Activated CD8-positive, alpha-beta T cell treated with anti-CD3 and anti-CD28 coated beads, Interleukin-2, amount 10 ng/mL, durations not matched to agents 7 days and 5 days (primary cell): ENCODE data around the gene ARID5B. TPM values are rescaled to one million over a fixed set of nuclear protein-coding genes. Genes with fewer than 3 reads are reported as not detected.

Source experiments
- ATAC-seq: fragments of 150-1000 bp; cut with Tn5 transposase; one replicate; pipeline ENCODE4 v1.10.0; 2021; ENCODE audit warnings: moderate library complexity
- CTCF ChIA-PET: fragments of 350-600 bp; sonication (Branson Sonifier 250); formaldehyde crosslinking; loops from one replicate; lab custom pipeline; 2021; ENCODE audit warnings: antibody characterized with exemption; lab: Charles Lee
- POLR2A ChIA-PET: fragments of 350-600 bp; sonication (Branson Sonifier 250); formaldehyde crosslinking; loops from one replicate; lab custom pipeline; 2021; ENCODE audit warnings: antibody characterized with exemption; lab: Charles Lee
- DNase-seq: peaks from one replicate; pipeline ENCODE4 v3.0.0-alpha.2; 2020
- H3K27ac Mint-ChIP-seq: one replicate; pipeline ENCODE4 v1.8.0; 2021; ENCODE audit warnings: mild to moderate bottlenecking, mixed read lengths
- H3K27me3 Mint-ChIP-seq: one replicate; pipeline ENCODE4 v1.8.0; 2021; ENCODE audit warnings: low read depth, mixed read lengths
- H3K36me3 Mint-ChIP-seq: one replicate; pipeline ENCODE4 v1.8.0; 2021; ENCODE audit warnings: low read depth, mixed read lengths
- H3K4me1 Mint-ChIP-seq: one replicate; pipeline ENCODE4 v1.8.0; 2021; ENCODE audit warnings: low read depth, mixed read lengths
- H3K4me3 Mint-ChIP-seq: one replicate; pipeline ENCODE4 v1.8.0; 2021; ENCODE audit warnings: mild to moderate bottlenecking, mixed read lengths
- H3K9me3 Mint-ChIP-seq: one replicate; pipeline ENCODE4 v1.8.0; 2022; ENCODE audit warnings: mixed read lengths; ENCODE audit not compliant: insufficient read depth
- total RNA-seq, 2 experiments: library from RNA; stranded (reverse); gene quantifications; one replicate each; pipeline ENCODE4 v1.2.3, GENCODE V29; 2021

ARID5B gene
- total RNA-seq, 2 experiments from 2014 or later = 18.0 to 21.6 TPM

- H3K9me3 Mint-ChIP-seq = no peaks in the 10 kb centered on the region
- H3K27ac Mint-ChIP-seq = peak overlapping the region; percentile 92
- ChIA-PET POLR2A (interaction anchor here (0.9 to 3.4 kb wide), 8 partner anchors 29 to 179 kb away, joined by 3 to 40 read pairs (median 6); no protein-coding TSS in a partner anchor), CTCF (interaction anchor here (0.8 to 5.7 kb wide), 8 partner anchors 27 to 185 kb away, joined by 3 to 33 read pairs (median 5); no protein-coding TSS in a partner anchor)
- H3K4me1 Mint-ChIP-seq = peaks cover 79% of the 10 kb centered on the region
- H3K36me3 Mint-ChIP-seq = peaks cover 73% of the 10 kb centered on the region
- no peak overlapping the region for H3K4me3 Mint-ChIP-seq
- no peak for ATAC-seq
- no peak for DNase-seq
- H3K27me3 Mint-ChIP-seq = no peaks in the 10 kb centered on the region
Measured at GRCh38 chr10:62081341-62082270, 180.1 kb downstream of the ARID5B start.

- DNase-seq = no peak
- peaks cover 71% of the 10 kb centered on the region for H3K36me3 Mint-ChIP-seq
- CTCF ChIA-PET = interaction anchor here (0.8 to 5.7 kb wide), 7 partner anchors 35 to 185 kb away, joined by 3 to 33 read pairs (median 6); no protein-coding TSS in a partner anchor
- no peaks in the 10 kb centered on the region for H3K9me3 Mint-ChIP-seq
- peak overlapping the region; percentile 66 for H3K4me3 Mint-ChIP-seq
- H3K27me3 Mint-ChIP-seq = no peaks in the 10 kb centered on the region
- H3K27ac Mint-ChIP-seq = peak overlapping the region; percentile 92
- POLR2A ChIA-PET = interaction anchor here (0.6 to 3.4 kb wide), 12 partner anchors 30 to 184 kb away, joined by 3 to 40 read pairs (median 5); no protein-coding TSS in a partner anchor
- no peak for ATAC-seq
- peaks cover 74% of the 10 kb centered on the region for H3K4me1 Mint-ChIP-seq
Measured at GRCh38 chr10:62082271-62082656, 180.8 kb downstream of the ARID5B start.

DNA sequence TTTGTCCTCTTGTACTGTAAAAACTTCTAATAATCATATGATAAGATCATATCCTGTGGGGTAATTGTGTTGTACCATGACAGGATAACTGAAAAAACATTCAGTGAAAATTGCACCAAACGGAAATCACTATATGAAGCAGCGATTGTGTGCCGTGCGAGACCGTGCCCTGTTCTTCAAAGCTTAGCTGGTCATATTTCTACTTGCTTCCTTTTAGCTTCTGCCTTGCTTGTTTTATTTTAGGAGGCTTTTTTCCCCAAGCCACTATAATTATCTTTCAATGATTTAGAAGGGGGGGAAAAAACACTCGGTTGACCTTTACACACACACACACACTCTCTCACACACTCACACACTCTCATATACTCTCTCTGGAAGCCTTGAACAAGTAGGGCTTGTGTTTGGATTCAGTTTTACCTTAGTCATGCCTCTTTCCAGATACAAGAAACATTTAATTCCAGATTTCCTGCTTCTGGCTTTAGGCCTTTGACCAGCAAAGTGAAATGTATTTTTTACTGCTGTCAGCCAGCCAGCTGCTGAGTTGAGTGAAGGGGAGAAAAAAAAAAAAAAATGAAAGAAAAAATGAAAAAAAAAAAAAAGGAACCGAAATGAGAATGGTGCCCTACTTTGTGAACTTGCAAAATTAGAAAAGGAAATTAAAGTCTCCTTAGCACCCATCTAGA lies 181.4 kb downstream of the ARID5B start:
- ChIA-PET CTCF (interaction anchor here (0.8 to 5.7 kb wide), 8 partner anchors 33 to 186 kb away, joined by 3 to 33 read pairs (median 6); no protein-coding TSS in a partner anchor), POLR2A (interaction anchor here (0.6 to 3.4 kb wide), 14 partner anchors 31 to 184 kb away, joined by 3 to 40 read pairs (median 5); no protein-coding TSS in a partner anchor)
- Mint-ChIP-seq H3K9me3 (no peaks in the 10 kb centered on the region), H3K27me3 (no peaks in the 10 kb centered on the region), H3K27ac (peak overlapping the region; percentile 92), H3K4me1 (peaks cover 68% of the 10 kb centered on the region), H3K4me3 (peak overlapping the region; percentile 66), H3K36me3 (peaks cover 71% of the 10 kb centered on the region)
- ATAC-seq = peak; percentile 78
- peak; percentile 74 for DNase-seq

DNA sequence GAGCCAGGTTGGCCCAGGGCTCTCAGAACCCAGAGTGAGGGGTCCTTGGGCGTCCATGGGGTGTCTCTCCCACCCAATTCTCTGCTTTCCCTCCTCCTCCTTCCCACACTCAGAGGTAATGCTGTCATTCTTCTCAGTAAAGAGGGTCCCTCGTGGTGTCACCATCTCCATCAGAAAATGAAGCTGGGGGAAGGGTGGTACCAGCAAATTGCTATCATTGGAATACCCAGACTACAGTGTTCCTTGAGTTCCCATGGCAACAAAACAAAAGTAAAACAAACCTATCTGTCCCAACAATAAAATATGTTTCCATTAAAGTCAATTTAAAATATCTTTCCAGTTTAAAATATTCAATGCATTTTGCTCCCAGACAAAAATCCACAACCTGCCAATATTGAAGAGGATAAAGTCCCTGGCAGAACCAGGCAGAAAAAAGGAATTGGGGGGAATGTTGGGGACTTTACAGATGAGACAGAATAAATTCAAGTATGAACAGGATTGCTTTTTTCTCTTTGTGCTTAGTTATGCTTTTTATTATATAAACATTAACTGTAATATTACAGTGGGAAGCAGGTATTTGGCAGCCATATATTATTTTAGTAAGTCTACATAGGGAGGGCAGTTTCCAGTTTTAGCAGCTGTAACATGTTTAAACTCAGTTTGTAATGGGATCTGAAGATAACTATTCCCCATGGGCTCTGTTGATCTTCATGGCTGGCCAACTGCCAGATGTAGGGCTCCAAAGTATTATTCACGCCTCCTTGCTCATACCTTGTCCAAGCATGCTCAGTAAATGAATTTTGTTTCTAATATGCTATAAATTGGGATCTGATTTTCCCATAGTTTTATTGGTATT lies 182.1 kb downstream of the ARID5B start:
- Mint-ChIP-seq H3K9me3 (no peaks in the 10 kb centered on the region), H3K27me3 (no peaks in the 10 kb centered on the region), H3K4me1 (peaks cover 63% of the 10 kb centered on the region), H3K4me3 (peak overlapping the region; percentile 66), H3K36me3 (peaks cover 71% of the 10 kb centered on the region), H3K27ac (peak overlapping the region; percentile 92)
- DNase-seq = no peak
- POLR2A ChIA-PET = interaction anchor here (0.6 to 3.4 kb wide), 7 partner anchors 23 to 181 kb away, joined by 3 to 40 read pairs (median 5); no protein-coding TSS in a partner anchor
- CTCF ChIA-PET = interaction anchor here (1.2 to 5.7 kb wide), 8 partner anchors 33 to 187 kb away, joined by 3 to 33 read pairs (median 6); no protein-coding TSS in a partner anchor
- peak; percentile 74 for ATAC-seq

DNA sequence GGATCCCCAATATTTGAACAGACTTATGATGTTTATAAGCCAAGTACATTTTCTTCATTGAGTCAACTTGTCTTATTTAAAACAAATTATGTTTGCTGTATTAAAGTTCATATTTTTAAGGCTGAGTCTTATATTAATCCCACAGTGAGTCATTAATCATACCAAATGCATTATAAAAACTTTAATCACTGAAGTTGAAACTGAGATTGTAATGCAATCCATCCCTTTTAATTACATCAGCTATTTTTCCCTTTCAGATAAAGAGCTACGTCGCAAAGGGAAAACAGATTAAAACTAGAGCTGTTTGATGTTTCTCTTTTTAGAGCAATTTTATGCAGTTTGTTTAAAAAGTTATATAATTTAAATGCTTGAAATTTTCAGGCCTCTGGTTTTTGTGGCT lies 183.0 kb downstream of the ARID5B start:
- Mint-ChIP-seq H3K36me3 (peaks cover 73% of the 10 kb centered on the region), H3K4me1 (peaks cover 67% of the 10 kb centered on the region), H3K27ac (peak overlapping the region; percentile 69), H3K4me3 (no peak overlapping the region), H3K9me3 (no peaks in the 10 kb centered on the region), H3K27me3 (no peaks in the 10 kb centered on the region)
- ATAC-seq (no peak), DNase-seq (no peak)
- ChIA-PET POLR2A (interaction anchor here (1.1 to 3.4 kb wide), 3 partner anchors 36 to 184 kb away, joined by 3 to 40 read pairs (median 5); no protein-coding TSS in a partner anchor), CTCF (interaction anchor here (1.2 to 1.5 kb wide), 3 partner anchors 35 to 161 kb away, joined by 4 to 7 read pairs (median 4); no protein-coding TSS in a partner anchor)

- ATAC-seq (no peak), DNase-seq (no peak)
- ChIA-PET CTCF (interaction anchor here (1.2 to 1.5 kb wide), 4 partner anchors 36 to 160 kb away, joined by 3 to 7 read pairs (median 4); no protein-coding TSS in a partner anchor), POLR2A (interaction anchor here (1.1 kb wide), 1 partner anchor 185 kb away, joined by 3 read pairs; no protein-coding TSS in a partner anchor)
- no peak overlapping the region for H3K4me3 Mint-ChIP-seq
- peaks cover 62% of the 10 kb centered on the region for H3K4me1 Mint-ChIP-seq
- H3K9me3 Mint-ChIP-seq = no peaks in the 10 kb centered on the region
- peaks cover 71% of the 10 kb centered on the region for H3K36me3 Mint-ChIP-seq
- H3K27ac Mint-ChIP-seq = no peak overlapping the region
- H3K27me3 Mint-ChIP-seq = no peaks in the 10 kb centered on the region
Measured at GRCh38 chr10:62085404-62085803, 183.9 kb downstream of the ARID5B start.

DNA sequence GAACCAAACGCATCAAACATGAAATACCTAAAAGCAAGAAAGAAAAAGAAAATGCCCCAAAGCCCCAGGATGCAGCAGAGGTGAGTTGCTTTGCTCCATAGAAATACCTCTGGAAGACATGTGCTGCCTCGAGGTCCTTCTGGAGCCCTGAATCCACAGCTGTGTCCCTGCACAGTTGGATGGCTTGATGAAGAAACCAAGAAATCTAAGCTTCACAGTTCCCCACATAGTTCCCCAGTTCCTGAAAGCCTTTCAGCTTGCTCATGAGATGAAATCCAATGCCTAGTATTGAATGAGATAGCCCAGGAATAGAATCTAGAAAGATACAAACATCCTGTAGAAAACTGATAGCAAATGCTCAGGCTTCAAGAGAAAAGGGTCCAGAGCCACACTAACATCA lies 184.3 kb downstream of the ARID5B start:
- Mint-ChIP-seq H3K4me3 (no peak overlapping the region), H3K36me3 (peaks cover 73% of the 10 kb centered on the region), H3K9me3 (no peaks in the 10 kb centered on the region), H3K4me1 (peaks cover 60% of the 10 kb centered on the region), H3K27ac (no peak overlapping the region), H3K27me3 (no peaks in the 10 kb centered on the region)
- DNase-seq (no peak), ATAC-seq (no peak)
- ChIA-PET CTCF (interaction anchor here (1.2 to 1.4 kb wide), 2 partner anchors 48 to 71 kb away, joined by 3 read pairs; no protein-coding TSS in a partner anchor), POLR2A (interaction anchor here (1.1 kb wide), 1 partner anchor 186 kb away, joined by 3 read pairs; no protein-coding TSS in a partner anchor)

DNA sequence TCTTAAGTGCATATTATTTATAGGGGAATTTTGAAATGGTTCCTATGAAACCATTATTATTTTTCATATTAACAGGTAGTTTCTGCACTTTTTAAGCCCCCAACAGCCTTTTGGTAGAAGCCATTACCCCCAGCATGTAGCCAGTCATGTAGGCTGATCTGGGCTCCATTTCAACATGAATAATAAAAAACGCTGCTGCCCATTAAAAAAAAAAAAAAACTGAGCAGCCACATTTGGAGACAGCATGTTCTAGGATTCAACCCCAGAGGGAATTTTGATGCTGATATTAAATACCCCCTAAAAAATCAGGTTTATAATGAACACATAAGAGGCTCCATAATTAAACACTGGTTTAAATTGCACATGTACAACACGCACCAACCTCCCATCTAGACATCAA lies 185.8 kb downstream of the ARID5B start:
- Mint-ChIP-seq H3K9me3 (no peaks in the 10 kb centered on the region), H3K4me3 (no peak overlapping the region), H3K36me3 (peaks cover 76% of the 10 kb centered on the region), H3K27me3 (no peaks in the 10 kb centered on the region), H3K27ac (no peak overlapping the region), H3K4me1 (peaks cover 45% of the 10 kb centered on the region)
- ChIA-PET CTCF (no interaction called here), POLR2A (no interaction called here)
- ATAC-seq = no peak
- no peak for DNase-seq

GRCh38 chr10:62088786-62089185 lies 187.3 kb downstream of the ARID5B start:
- ATAC-seq (no peak), DNase-seq (no peak)
- Mint-ChIP-seq H3K4me1 (peaks cover 31% of the 10 kb centered on the region), H3K27ac (no peak overlapping the region), H3K27me3 (no peaks in the 10 kb centered on the region), H3K9me3 (no peaks in the 10 kb centered on the region), H3K4me3 (no peak overlapping the region), H3K36me3 (peaks cover 84% of the 10 kb centered on the region)
- POLR2A ChIA-PET = no interaction called here
- CTCF ChIA-PET = interaction anchor here (0.6 to 1.8 kb wide), 6 partner anchors 28 to 155 kb away, joined by 3 to 4 read pairs (median 3); no protein-coding TSS in a partner anchor

DNA sequence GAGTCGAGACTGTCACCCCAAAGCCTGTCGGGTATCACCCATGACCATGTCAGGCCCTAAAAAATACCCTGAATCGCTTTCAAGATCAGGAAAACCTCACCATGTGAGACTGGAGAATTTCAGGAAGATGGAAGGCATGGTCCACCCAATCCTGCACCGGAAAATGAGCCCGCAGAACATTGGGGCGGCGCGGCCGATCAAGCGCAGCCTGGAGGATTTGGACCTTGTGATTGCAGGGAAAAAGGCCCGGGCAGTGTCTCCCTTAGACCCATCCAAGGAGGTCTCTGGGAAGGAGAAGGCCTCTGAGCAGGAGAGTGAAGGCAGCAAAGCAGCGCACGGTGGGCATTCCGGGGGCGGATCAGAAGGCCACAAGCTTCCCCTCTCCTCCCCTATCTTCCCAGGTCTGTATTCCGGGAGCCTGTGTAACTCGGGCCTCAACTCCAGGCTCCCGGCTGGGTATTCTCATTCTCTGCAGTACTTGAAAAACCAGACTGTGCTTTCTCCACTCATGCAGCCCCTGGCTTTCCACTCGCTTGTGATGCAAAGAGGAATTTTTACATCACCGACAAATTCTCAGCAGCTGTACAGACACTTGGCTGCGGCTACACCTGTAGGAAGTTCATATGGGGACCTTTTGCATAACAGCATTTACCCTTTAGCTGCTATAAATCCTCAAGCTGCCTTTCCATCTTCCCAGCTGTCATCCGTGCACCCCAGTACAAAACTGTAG lies 191.0 kb downstream of the ARID5B start:
- H3K36me3 Mint-ChIP-seq = peaks cover 75% of the 10 kb centered on the region
- no peak for ATAC-seq
- no peaks in the 10 kb centered on the region for H3K27me3 Mint-ChIP-seq
- no peak overlapping the region for H3K27ac Mint-ChIP-seq
- H3K4me1 Mint-ChIP-seq = peaks cover 16% of the 10 kb centered on the region
- DNase-seq = no peak
- CTCF ChIA-PET = interaction anchor here (0.8 to 1.6 kb wide), 2 partner anchors 15 to 173 kb away, joined by 3 to 4 read pairs; no protein-coding TSS in a partner anchor
- H3K9me3 Mint-ChIP-seq = no peaks in the 10 kb centered on the region
- POLR2A ChIA-PET = no interaction called here
- H3K4me3 Mint-ChIP-seq = no peak overlapping the region
